Mammary epithelial cell (primary cell): ENCODE measurements around the gene MLC1.

Experiments used
- CTCF ChIP-seq, 2 donors: IDR thresholded peaks in 1 of 2; conservative IDR thresholded peaks in 1 of 2; 2 replicates each; pipeline ENCODE4 v1.5.1; 2011 to 2012; ENCODE audit warnings: inconsistent platforms in 2 of 2, low read length in 2 of 2, mild to moderate bottlenecking in 2 of 2, control low read depth in 1 of 2, low read depth in 1 of 2; ENCODE audit not compliant: insufficient read depth in 1 of 2; ENCODE audit errors: extremely low read depth in 1 of 2
- EZH2 ChIP-seq: IDR thresholded peaks from 2 replicates; pipeline ENCODE4 v1.6.1; 2012; ENCODE audit warnings: low read length, inconsistent platforms, borderline replicate concordance

- TF ChIP-seq CTCF (conservative IDR thresholded peaks at IDR 0.05 in 1 of 2, IDR thresholded peaks at IDR 0.05 in 1 of 2; ENCODE audit: extremely low read depth in 1 of 2, insufficient read depth in 1 of 2, low read depth in 1 of 2, low read length in 2 of 2) (no peak), EZH2 (no peak)
Measured at GRCh38 chr22:50129121-50129736, 44.0 kb upstream of the MLC1 start.
